Measurements from ENCODE around the gene ELAVL2. TPM values are rescaled to one million over a fixed set of nuclear protein-coding genes. Genes with fewer than 3 reads are reported as not detected.

Gene ELAVL2
- total RNA-seq, 1 donor from 2014 or later = not detected

DNA sequence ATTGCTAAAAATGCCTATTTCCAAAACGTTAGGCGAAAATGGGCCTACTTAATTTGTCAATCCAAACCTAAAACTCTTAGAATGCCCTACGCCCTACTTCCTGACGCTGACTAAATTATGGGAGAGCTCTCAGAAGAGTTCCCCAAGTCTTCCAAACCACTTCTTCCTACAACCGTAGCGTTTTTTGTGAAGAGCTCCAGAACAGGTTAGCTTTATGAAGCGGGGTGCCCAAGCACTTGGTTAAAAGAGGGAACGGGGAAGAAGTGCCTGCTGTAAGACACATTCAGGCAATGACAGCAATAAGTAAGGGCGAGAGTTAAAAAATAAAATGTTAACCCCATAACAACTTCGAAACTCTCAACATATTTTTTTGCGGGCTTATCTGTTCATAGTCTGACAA is 2.8 kb downstream of the ELAVL2 start:
- intact Hi-C loops (cut with DNase I) = no loop called here
- Histone ChIP-seq H3K9me3 (no peaks in the 10 kb centered on the region), H3K27ac (no peak overlapping the region), H3K36me3 (no peaks in the 10 kb centered on the region), H3K4me3 (no peak overlapping the region), H3K4me1 (peaks cover 11% of the 10 kb centered on the region), H3K27me3 (peaks cover 88% of the 10 kb centered on the region)
- no peak for DNase-seq
- ATAC-seq = no peak
- TF ChIP-seq, protein P1, sequence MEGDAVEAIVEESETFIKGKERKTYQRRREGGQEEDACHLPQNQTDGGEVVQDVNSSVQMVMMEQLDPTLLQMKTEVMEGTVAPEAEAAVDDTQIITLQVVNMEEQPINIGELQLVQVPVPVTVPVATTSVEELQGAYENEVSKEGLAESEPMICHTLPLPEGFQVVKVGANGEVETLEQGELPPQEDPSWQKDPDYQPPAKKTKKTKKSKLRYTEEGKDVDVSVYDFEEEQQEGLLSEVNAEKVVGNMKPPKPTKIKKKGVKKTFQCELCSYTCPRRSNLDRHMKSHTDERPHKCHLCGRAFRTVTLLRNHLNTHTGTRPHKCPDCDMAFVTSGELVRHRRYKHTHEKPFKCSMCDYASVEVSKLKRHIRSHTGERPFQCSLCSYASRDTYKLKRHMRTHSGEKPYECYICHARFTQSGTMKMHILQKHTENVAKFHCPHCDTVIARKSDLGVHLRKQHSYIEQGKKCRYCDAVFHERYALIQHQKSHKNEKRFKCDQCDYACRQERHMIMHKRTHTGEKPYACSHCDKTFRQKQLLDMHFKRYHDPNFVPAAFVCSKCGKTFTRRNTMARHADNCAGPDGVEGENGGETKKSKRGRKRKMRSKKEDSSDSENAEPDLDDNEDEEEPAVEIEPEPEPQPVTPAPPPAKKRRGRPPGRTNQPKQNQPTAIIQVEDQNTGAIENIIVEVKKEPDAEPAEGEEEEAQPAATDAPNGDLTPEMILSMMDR (IDR thresholded peaks at IDR 0.05) = no peak

DNA sequence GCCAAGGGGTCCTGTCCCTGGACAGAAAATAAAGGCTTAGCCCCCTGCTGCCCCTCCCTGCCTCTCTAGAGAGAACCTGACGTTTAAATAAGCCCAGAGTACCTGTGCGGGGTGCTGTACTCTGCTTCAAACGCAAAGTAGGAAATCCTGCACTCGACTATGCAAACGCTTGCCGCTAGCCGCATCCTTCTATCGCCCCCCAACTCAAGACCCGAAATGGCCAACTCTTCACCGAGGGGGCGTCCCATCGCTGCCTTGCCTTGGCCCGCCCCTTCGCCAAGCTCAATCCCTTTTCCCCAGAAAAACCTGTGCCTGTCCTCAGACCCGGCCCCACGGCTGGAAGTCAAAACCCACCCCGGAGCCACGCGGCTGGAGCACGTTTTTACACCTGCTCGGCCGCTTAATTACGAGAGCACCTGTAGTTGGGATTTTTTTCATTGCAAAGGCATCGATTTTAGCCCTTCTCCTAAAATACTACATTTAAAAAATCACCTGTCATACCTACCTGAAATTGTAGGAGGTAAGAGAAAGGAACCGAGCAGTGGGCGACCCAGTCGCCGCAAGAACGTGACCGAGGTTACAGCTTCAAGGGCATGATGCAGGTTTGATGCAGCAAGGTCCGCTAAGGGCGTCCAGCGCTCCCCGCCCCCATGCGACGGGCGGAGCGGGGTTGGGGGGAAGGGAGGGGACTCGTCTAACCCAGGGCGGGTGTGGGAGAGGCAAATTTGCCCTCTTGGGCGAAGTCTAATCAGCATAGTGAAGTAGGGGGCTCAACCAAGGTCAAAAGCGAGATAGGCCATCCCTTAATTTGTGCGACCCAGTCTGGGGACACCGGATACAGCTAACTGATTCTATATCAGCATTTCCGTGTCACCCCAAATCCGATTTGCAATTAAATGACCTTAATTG is 3.5 kb downstream of the ELAVL2 start:
- H3K4me1 ChIP-seq = peaks cover 11% of the 10 kb centered on the region
- no peak for DNase-seq
- H3K9me3 ChIP-seq = no peaks in the 10 kb centered on the region
- TF ChIP-seq, protein P1 (IDR thresholded peaks at IDR 0.05) = no peak
- intact Hi-C loops (cut with DNase I) = no loop called here
- H3K36me3 ChIP-seq = no peaks in the 10 kb centered on the region
- no peak overlapping the region for H3K4me3 ChIP-seq
- H3K27me3 ChIP-seq = peaks cover 82% of the 10 kb centered on the region
- no peak for ATAC-seq
- H3K27ac ChIP-seq = no peak overlapping the region

DNA sequence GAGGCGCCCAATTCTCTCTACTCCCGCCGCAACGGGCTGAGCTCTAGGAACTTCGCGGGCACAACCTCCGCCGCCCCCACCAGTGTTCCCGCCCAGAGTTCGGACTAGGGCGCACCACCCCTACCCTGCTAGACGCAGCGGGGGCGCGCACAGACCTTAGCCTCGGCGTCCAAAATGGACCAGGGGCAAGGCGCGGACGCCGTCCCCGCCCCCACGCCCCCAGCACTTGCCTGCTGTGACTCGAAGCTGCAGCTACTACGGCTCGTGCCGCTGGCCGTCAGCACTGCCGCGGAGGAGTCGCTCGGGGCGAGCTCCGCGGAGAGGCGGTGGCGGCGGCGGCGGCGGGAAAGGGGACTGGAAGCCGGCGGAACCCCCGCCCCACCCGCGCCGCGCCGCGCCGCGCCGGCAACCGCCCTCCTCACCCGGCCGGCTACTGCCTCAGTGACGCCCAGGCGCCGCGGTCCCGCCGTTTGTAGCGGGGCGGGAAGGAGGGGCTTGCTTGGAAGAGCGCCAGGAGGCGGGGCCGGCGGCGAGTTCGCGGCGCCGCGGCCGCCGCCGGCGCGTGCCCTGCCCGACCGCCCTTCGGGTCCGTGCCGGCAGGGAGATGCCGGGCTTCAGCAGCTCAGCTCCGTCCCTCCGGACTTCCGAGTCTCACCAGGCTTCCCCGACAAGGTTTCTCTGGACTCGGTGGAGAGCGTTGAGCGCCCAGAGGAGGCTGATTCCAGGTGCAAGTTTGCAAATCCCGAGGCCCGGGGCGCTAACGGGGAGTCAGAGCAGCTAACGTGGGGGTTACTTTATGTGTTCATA is 4.5 kb downstream of the ELAVL2 start:
- DNase-seq = peak; percentile 66
- Histone ChIP-seq H3K27ac (no peak overlapping the region), H3K4me1 (peaks cover 11% of the 10 kb centered on the region), H3K36me3 (no peaks in the 10 kb centered on the region), H3K27me3 (peaks cover 73% of the 10 kb centered on the region), H3K4me3 (peak overlapping the region; percentile 29), H3K9me3 (no peaks in the 10 kb centered on the region)
- peak; percentile 32 for ATAC-seq
- TF ChIP-seq, protein P1 (IDR thresholded peaks at IDR 0.05) = no peak
- intact Hi-C loops (cut with DNase I) = no loop called here

DNA sequence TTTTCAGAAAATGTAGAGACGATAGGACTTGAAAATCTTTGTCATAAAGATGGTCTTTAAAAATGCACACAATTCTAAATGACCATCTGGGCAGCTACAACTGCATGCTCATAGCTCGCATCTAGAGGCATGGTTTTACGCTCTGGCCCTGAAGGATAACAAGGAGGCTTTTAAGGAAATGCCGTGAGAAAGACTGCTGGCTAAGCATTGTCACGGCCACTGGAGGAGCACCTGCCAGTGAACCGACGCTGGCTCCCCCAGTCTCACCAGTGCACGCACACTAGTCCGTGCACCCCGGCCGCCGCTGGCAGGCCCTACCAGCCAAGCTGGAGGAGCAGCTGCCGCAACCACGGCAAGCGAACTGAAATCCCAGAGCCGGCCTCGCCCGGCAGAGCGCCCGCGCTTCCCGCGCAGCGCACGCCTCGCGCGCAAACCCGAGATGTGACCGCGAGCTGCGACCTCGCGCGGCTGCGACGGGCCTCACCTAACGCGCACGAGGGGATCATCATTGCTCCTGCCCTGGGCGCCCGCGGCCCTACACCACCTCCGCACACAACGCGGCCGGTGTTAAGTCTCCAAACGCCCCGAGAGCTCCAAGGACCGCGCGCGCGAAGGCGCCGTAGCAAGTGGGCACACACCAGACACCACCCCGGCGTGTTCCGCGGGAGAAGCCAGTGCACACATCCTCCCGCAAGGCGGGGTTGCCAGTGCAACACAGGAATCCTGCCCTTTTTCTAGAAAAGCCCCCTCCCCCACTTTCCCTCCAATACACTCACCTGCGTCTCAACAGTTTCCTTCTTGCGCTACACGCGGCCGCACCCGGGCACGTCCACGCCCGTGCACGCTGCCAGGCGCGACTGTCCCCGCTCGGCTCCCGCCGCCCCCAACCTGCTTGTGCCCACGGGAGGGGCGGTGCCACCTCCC is 5.3 kb downstream of the ELAVL2 start:
- Histone ChIP-seq H3K9me3 (no peaks in the 10 kb centered on the region), H3K4me1 (peaks cover 11% of the 10 kb centered on the region), H3K36me3 (no peaks in the 10 kb centered on the region), H3K27me3 (peaks cover 66% of the 10 kb centered on the region), H3K4me3 (peak overlapping the region; percentile 29), H3K27ac (no peak overlapping the region)
- intact Hi-C loops (cut with DNase I) = no loop called here
- DNase-seq (peak; percentile 57), ATAC-seq (peak; percentile 18)
- TF ChIP-seq, protein P1 (IDR thresholded peaks at IDR 0.05) = no peak

DNA sequence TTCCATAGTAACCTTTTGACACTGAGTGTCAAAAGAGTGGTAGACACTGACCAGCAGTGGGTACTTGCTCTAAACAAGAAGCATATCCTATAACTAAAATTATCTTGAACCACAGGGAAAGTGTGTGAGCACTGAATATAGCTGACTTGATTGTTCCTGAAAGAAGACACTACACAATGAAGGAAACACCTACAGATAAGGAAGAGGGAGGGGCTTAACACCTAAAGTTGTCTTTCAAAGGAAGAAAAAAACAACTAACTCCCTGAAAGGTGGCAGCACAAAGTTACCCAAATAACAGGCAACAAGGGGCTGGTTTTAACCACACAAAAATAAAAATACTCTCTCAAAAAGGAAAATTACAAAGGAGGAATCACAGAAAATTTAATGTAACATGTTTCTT is 6.6 kb downstream of the ELAVL2 start:
- peaks cover 53% of the 10 kb centered on the region for H3K27me3 ChIP-seq
- H3K27ac ChIP-seq = no peak overlapping the region
- intact Hi-C loops (cut with DNase I) = no loop called here
- no peaks in the 10 kb centered on the region for H3K9me3 ChIP-seq
- no peaks in the 10 kb centered on the region for H3K36me3 ChIP-seq
- peaks cover 7% of the 10 kb centered on the region for H3K4me1 ChIP-seq
- no peak overlapping the region for H3K4me3 ChIP-seq
- DNase-seq (no peak), ATAC-seq (no peak)
- TF ChIP-seq, protein P1 (IDR thresholded peaks at IDR 0.05) = no peak

Data from upper lobe of right lung (tissue), 1 donor.